Stimulated activated CD4-positive, alpha-beta T cell treated with anti-CD3 and anti-CD28 coated beads, Interleukin-1b, Interleukin-23, amount 100 ng/mL, for 4 hours (primary cell): ENCODE data around the gene PHF23.
A peak's percentile ranks its signal among the peaks of the same experiment; 100 is the strongest.

Experiments
- DNase-seq, 2 donors: peaks; one replicate each; pipeline ENCODE4 v3.0.0-alpha.2; 2020; ENCODE audit warnings: low read depth in 2 of 2

Gene PHF23

DNA sequence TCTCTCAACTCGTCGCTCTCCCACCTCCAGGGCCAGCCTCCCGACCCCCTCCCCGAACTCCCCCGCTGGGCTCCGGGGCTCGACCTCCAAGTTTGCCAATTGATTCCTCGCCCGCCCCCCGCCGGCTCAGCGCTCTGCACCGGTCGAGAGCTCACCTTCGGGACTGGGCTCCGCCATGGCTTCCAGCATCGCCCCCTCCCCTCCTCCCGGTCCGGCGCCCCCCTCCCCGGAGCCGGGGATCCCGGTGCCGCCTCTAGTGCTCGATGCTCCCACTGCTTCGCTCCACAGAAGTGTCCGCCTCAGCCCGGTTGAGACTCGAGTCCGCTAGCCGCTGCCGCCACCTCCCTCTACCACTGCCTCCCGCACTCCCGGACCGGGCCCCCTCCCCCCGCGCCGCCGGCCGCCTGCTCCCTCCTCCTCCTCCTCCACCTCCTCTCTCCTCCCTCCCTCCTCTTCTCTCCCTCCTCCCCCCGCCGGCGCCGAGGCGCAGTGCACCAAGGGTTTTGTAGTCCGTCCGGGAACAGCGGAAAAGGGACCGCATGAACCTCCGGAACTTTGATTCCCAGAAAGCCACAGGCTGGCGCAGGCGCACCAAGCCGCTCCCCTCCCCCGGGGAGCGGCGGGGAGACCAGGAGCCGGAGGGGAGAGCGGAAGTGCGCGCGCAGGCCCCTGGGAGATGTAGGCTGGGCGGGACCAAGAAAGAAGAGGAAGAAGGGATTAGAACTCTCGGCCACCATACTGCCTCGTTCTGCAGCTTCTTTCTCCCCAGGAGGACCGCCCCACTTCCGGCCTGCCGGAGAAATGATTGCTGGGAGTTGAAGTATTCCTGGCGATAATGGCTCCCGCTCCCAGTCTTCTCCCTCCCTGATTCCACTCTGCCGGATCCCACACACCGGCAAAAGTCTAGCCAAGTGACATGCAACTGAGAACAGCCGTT is at the start of gene PHF23:
Gene PHF23 (minus strand): TSS at position 367 of the 937 bp plus-strand sequence. CDS start 178 bp downstream, at position 189.
- peak; percentile 95 to 96 for DNase-seq

DNA sequence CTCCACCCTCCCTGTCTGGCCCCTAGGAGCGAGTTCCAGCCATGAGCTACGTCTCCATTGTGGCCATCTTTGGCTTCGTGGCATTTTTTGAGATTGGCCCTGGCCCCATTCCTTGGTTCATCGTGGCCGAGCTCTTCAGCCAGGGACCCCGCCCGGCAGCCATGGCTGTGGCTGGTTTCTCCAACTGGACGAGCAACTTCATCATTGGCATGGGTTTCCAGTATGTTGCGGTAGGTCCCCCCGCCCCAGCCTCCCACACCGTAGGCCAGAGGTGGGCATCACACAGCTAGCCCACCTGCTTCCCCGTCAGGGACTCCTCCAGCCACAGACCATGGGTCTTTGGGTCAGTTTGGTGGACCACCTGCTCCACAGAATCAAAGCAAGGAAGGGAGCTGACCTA is 46.4 kb upstream of the PHF23 start:
- DNase-seq, result no peak

DNA sequence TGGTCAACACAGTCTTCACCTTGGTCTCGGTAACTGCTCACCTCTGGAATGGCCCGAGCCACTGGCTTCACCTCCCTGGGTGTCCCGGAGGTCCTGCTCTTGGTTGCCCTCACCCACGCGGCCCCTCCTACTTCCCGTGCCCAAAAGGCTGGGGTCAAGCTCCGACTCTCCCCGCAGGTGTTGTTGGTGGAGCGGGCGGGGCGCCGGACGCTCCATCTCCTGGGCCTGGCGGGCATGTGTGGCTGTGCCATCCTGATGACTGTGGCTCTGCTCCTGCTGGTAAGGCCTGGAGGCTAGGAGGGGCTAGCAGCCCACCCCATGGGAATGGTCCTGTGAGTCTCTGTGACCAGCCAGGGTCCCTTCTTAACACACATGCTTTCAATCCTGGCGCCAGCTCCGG is 45.7 kb upstream of the PHF23 start:
- no peak for DNase-seq

DNA sequence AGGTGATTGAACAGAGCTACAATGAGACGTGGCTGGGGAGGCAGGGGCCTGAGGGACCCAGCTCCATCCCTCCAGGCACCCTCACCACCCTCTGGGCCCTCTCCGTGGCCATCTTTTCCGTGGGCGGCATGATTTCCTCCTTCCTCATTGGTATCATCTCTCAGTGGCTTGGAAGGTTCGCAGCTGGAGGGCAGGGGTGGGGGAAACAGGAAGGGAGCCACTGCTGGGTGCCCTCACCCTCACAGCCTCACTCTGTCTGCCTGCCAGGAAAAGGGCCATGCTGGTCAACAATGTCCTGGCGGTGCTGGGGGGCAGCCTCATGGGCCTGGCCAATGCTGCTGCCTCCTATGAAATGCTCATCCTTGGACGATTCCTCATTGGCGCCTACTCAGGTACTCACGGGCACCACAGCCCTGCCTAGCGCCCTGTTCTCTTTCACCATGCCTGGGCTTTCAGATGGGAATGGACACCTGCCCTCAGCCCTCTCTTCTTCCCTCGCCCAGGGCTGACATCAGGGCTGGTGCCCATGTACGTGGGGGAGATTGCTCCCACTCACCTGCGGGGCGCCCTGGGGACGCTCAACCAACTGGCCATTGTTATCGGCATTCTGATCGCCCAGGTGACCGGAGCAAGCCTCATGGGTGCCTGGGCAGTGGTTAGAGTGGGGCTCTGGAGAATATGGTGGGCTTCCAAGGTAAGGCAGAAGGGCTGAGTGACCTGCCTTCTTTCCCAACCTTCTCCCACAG is 44.4 kb upstream of the PHF23 start:
- DNase-seq, result no peak

DNA sequence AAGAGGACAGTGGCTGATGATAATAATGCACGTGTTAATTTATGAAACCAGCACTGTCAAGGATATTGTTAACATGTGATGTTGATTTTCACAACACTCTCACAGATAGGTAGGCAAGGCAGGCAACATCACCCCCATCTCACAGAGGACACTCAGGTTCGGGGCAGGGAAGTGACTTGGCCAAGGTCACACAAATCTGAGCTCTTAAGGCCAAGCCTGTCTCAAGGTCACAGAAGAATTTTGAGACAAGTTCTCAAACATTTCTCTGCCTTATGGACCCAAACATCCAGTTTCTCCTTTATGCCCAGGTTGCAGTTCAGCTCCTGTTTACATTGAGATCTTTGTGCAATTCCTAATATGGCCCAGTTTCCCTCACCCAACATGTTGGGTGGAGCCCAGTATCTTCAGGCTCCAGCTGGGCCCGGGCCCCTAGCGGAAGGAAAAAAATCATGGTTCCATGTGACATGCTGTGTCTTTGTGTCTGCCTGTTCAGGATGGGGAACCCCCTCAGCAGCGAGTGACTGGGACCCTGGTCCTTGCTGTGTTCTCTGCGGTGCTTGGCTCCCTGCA is 43.6 kb upstream of the PHF23 start:
- no peak for DNase-seq

DNA sequence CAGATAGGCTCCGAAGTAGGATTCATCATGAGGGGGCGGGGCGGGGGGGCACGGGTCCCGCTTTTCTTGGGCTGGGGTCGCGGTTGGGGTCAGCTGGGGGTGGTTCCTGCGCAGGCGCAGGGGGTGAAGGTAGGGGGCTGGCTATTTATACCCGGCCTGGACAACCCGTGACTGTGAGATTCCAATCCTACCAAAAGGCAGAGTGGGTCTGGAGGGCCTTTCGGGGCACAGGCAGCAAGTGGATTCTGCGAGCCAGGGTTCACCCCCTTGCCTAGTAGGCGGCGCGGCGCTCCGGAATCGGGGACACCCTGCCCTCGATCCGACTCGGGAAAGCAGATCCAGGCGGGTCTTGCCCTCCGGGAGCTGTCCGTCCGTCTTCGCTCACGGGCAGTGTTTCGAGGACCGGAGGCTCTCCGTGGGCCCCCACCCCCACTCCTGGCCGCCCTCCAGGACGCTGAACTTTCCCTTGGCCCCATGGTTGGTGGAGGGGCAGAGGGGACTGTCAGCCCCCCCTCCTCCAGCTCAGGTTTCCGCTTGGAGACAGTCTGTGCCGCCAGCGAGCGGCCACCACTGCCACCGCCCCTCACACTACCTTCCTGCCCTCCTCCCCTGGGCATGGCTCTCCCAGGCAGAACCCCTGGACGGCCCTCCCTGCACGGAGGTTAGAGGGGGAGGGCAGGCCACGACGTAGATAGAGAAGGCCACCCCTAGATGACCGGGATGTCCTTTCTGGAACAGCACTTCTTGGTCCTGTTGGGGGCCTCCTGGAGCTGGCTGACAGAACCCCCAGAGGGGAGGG is 42.9 kb upstream of the PHF23 start:
- DNase-seq, result no peak

DNA sequence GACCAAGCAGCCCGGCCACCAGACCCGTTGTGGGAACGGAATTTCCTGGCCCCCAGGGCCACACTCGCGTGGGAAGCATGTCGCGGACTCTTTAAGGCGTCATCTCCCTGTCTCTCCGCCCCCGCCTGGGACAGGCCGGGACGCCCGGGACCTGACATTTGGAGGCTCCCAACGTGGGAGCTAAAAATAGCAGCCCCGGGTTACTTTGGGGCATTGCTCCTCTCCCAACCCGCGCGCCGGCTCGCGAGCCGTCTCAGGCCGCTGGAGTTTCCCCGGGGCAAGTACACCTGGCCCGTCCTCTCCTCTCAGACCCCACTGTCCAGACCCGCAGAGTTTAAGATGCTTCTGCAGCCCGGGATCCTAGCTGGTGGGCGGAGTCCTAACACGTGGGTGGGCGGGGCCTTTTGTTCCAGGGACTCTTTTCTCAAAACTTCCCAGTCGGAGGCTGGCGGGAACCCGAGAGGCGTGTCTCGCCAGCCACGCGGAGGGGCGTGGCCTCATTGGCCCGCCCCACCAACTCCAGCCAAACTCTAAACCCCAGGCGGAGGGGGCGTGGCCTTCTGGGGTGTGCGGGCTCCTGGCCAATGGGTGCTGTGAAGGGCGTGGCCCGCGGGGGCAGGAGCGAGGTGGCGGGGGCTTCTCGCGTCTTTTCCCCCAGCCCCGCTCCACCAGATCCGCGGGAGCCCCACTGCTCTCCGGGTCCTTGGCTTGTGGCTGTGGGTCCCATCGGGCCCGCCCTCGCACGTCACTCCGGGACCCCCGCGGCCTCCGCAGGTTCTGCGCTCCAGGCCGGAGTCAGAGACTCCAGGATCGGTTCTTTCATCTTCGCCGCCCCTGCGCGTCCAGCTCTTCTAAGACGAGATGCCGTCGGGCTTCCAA is 42.1 kb upstream of the PHF23 start, which contains the start of gene SLC2A4:
Gene SLC2A4 (plus strand): TSS at position 645 of the 879 bp plus-strand sequence. CDS start 217 bp downstream, at position 862.
- peak; percentile 84 to 93 for DNase-seq

DNA sequence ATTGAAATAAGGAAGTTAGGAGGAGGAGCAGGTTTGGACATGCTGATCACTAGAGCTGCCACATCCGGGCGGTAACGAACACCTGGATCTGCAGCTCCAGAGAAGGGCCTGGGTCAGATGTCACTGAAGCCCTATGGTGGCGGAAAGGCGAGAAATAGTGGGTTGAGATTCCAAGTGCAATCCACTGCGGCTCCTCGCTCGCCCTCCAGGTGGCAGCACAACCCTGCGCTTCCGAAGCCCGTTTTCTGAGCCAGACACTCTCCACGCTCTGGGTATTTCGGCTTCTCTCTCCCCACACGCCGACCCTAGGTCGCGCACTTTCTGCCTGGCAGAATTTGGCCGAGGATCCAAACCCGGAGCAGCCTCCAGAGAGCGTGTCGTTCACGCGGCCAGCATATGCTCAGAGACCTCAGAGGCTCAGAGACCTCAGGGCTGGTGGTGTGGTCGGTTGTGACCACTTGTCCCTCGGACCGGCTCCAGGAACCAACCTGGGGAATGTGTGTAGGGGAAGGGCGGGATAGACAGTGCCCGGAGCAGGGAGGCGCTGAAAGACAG is 41.3 kb upstream of the PHF23 start:
- DNase-seq, result peak; percentile 78 to 89

DNA sequence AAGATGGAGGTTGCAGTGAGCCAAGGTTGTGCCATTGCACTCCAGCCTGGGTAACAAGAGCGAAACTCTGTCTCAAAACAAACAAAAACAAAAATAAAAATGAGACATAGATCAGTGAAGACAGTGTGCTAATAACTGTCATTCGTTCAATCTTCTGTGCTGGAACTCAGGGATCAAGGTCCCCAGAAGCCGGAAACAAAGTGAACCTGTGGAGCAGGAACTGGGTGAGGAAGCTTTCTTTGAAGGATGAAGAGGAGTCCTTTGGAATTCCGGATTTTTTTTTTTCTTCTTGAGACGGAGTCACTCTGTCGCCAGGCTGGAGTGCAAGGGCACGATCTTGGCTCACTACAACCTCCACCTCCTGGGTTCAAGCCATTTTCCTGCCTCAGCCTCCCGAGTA is 40.2 kb upstream of the PHF23 start:
- DNase-seq, result no peak

DNA sequence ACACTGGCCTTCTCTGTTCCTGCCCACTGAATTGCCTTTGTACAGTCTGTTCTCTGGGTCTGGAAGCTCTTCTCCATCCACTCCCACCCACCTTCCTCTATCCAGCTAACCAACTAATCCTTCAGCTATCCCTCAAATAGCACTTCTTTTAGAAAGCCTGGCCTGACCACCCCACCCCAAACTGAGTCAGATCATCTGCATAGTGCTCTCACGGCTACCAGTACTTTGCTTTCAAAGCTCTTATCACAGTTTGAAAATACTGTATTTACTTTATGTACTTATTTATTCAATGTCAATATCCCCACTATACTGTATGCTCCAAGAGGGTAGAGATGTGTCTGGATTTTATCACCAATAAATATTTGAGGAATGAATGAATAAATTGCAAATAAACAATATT is 27.5 kb upstream of the PHF23 start:
- no peak for DNase-seq

DNA sequence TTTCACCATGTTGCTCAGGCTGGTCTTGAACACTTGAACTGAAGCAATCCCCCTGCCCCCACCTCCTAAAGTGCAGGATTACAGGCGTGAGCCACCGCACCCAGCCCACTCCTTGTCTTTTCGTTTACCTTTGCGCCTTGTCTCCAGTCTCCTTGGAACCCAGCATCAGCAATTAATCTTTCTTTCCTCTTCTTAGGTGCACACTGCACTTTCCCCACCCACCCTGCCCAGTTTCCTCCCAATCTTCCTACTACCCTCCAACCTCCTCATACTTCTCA is 24.5 kb upstream of the PHF23 start:
- no peak for DNase-seq

DNA sequence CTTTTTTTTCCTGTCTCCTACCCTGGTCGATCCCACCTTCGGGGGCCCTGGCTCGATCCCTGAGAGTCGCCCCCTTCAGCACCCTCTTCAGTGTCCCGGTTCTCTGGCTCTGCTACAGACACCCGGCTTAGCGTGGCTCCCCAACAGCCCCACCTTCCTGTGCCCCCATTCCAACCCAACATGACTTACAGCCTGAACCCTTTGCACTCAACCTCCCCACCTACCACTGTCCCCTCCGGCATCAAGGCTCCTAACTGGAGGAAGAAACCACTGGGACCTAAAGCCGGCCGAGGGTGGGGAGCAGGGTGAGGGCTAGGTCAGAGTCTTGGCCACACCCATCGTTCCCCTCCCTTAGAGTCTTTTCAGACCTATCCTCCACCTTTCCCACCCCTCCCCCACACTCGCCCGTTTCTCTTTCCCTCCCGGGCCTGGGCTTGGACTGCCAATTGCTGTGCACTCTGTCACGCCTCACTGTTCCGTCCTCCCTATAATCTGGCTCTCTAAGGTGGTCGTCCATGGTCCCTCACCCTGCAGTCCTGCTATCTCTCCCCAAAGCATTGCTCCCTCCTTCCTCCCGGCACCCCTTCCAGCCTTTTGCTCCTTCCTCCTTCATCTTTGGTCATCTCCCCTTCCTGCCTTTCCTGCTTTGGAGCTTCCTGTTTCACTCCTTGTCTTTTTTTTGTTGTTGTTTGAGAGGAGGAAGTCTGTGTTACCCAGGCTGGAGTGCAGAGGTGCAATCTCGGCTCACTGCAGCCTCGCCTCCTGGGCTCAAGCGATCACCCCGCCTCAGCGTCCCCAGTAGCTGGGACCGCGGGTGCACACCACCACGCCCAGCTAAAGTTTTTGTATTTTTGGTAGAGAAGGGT is 23.9 kb upstream of the PHF23 start:
- DNase-seq, result no peak

DNA sequence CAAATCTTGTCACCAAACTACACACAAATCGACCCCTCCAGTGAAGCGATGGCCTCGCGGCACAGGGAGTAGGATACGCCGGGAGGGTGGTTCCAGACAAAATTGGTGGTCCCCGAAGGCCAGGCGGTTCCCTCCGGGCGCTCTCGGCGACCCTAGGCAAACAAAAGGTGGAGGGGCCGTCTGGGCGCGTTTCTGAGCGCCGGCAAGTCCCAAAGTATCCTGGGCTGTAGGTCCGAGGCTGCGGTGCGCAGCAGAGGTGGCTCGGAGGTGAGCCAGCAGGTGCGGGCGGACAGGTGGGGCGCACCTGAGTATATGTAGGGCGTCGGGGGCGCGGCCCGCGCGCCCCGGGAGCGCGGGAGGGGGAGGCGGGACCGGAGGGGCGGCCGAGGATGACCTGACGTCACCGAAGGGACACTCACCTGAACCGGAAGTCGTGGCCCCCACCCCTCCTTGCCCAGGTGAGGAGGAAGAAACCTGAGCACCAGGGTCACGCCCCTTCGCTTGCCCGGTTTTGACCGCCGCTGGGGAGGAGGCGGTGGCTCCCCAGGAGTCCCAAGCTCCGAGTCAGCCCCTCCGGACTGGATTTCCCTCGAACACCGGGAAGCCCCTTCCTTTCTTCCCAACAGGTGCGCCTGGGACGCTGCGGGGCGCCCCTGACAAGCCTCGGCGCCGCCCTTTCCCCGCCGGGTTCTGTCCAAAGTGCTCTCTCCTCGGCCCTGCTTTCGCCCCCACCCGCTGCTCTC is 23.1 kb upstream of the PHF23 start, which contains the start of gene CLDN7:
Gene CLDN7 (minus strand): TSS at position 287 of the 743 bp plus-strand sequence. CDS start 435 bp downstream, outside the sequence.
- no peak for DNase-seq

DNA sequence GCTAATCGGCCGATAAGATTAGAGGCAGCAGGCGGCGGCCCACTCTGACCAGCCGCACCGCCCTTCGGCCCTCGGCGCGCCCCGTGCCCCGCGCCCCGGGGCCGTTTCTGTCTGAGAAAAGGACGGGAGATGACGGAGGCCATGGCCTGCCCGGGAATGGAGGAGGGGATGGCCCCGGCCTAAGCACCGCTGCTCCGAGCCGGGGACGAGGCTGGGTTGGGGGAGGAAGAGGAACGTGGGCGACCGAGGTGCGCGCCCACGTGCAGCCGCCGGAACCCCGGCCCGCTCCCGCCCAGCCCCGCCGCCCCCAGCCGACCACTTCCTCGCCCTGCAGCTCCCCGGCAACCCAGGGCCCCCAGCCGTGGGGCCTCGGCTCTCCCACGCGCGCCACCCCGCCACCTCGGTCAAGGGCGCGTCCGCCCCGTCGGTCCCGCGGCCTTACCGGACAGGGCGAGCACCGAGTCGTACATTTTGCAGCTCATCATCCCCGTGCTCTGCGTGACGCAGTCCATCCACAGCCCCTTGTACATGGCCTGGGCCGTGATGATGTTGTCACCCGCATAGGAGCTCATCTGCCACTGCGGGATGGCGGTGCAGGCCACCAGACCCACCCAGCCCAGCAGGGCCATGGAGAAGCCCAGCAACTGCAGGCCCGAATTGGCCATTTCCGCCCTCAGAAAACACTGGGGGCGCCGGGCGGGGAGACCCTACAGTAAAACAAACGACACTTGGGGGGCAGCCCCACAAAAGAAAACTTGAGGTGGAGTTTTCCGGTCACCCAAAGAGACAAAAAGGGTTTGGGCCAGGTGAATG is 22.3 kb upstream of the PHF23 start:
- peak in 1 of 2 donors; percentile 30 for DNase-seq

DNA sequence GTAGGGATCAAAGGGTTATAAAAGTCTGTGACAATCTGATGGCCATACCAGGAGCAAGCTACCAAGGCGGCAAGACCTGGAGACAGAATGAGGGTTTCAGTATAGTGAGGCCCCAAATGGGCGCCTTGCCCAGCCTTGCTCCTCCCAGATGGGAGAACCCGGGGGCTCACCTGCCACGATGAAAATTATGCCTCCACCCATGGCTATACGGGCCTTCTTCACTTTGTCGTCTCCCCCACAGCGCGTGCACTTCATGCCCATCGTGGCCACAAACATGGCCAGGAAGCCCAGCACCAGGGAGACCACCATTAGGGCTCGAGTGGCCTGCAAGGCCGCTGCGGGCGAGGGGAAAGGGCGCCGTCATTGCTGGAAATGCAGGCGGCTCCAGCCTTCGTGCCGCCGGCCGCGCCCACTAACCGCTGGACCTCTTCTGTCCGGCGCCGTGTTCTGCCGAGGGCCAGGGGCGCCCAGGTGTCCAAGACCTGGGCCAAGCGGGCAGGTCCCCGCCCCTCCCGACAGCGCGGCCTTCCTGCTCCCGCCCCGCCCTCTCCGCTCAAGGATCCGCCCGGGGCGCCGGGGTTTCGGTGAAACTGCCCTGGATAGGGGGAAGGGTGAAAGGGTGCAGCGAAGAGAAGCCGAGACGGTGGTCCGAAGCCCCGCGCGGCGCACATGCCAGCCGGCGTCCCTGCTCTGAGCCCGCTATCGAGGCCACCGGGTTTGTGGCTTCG is 21.6 kb upstream of the PHF23 start:
- no peak for DNase-seq

DNA sequence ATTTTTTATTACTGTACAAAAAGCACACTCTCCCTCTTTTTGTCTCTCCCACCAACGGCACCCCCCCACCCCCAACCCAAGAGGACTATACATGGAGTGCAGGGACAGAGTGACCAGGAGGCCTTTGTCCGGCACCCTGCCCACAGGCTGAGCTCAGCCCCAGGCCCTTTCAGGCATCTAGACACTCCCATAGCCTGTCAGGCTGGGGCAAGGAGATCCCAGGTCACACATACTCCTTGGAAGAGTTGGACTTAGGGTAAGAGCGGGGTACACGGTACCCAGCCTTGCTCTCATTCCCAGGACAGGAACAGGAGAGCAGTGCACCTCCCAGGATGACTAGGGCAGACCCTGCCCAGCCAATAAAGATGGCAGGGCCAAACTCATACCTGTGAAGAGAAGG is 20.9 kb upstream of the PHF23 start:
- no peak for DNase-seq

DNA sequence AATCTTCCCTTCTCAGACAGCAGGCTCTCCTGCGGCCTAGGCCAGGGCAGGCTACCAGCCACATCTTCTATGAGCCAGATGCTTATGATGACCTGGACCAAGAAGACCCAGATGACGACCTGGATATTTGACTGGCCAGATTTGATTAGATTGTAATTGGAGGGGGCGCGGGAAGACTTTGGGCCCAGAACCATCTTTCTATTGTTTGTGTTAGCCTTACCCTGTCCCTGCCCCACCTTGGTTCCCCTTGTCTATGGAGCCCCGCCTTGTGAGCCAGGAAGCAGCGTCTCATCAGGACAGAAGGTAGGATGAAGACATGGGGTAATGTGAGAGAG is 20.3 kb upstream of the PHF23 start:
- no peak for DNase-seq
